Stimulated activated CD8-positive, alpha-beta memory T cell treated with anti-CD3 and anti-CD28 coated beads, Interleukin-12 subunit alpha, Interleukin-12 subunit beta, amount 100 ng/mL, for 4 hours (primary cell): ENCODE data around the gene OSBPL3.
"Not testable (repeated sequence)": the region's sequence is repeated elsewhere in the genome, so short reads cannot be mapped to it uniquely, and the experiment has no call there.

ENCODE experiments used
- DNase-seq: peaks from one replicate; pipeline ENCODE4 v3.0.0-alpha.2; 2020; ENCODE audit warnings: low read depth

The OSBPL3 gene

GRCh38 chr7:24797270-24797669 lies 182.7 kb downstream of the OSBPL3 start:
- DNase-seq = no peak

GRCh38 chr7:24795407-24795767 lies 184.6 kb downstream of the OSBPL3 start:
- no peak for DNase-seq

GRCh38 chr7:24794751-24795406 lies 185.1 kb downstream of the OSBPL3 start:
- DNase-seq = not testable (repeated sequence)

- DNase-seq = no peak
Measured at GRCh38 chr7:24793982-24794648, 185.9 kb downstream of the OSBPL3 start.

- DNase-seq = no peak
Measured at GRCh38 chr7:24788961-24789576, 190.9 kb downstream of the OSBPL3 start.

DNA sequence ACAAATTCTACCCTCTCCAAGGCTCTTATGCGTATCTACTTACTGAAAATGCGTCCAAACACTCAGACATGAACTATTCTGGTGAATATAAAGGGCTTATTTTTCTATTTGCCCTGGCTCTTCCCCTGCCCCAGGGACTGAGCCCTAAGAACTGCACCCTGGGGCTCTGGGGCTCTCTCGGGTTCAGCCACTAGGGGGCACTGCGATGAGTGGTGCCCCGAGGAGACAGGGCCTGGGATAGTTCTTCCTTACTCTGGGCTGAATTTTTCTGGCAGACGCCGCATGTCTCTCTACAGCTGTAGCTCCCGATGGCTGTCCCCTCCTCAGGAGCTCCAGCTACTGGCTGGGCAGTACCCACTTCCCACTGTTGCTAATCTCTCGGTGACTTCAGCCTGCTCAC lies 191.9 kb downstream of the OSBPL3 start:
- no peak for DNase-seq

DNA sequence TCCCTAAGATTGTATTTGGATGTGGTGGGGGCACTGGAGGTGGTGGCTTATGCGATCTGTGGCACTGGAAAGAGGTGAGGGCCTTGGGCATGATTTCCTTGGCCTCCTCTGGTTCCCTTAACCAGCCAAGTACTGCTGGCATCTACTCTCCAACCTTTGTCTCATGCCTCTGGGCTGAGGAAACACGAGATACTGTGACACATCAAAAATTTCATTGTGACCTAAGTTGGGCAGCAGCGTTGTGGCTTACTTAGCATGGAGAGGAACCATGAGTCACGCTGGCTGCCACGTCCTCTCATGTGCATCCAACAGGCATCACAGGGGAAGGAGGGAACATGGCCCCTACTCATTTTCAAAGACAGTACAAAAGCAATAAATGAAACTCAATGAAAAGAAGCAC lies 193.0 kb downstream of the OSBPL3 start:
- DNase-seq = no peak

DNA sequence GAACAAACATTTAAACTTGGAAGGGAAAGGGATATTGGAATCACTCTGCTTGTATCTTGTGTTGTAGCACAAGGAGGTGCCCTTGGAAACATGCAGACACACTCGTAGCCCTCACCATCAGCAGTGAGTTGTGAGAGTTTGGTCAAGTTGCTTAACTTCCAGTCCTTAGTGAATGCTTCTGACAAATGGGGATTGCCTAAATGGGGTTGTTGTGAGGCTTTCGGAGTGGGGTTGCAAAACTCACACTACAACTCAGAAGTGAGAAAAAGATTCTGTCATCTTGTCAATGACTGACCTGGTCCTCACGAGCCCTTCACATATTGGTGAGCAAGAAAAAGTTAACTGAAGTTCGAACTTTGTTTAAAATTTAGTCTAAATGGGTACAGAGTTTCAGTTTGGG lies 193.7 kb downstream of the OSBPL3 start:
- DNase-seq = no peak

DNA sequence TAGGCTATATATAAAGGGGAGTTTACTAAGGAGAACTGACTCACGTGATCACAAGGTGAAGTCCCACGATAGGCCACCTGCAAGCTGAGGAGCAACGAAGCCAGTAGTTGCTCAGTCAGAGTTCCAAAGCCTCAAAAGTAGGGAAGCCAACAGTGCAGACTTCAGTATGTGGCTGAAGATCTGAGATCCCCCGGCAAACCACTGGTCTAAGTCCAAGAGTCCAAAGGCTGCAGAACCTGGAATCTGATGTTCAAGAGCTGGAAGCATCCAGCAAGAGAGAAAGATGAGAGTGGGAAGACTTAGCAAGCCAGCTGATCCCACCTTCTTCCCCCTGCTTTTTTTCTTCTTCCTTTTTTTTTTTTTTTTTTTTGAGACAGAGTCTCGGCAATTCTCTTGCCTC lies 195.7 kb downstream of the OSBPL3 start:
- no peak for DNase-seq

- no peak for DNase-seq
Measured at GRCh38 chr7:24783698-24784097, 196.3 kb downstream of the OSBPL3 start.

- no peak for DNase-seq
Measured at GRCh38 chr7:24781106-24781505, 198.9 kb downstream of the OSBPL3 start.

GRCh38 chr7:24779283-24779655 lies 200.7 kb downstream of the OSBPL3 start:
- DNase-seq = no peak

GRCh38 chr7:24778543-24779282 lies 201.3 kb downstream of the OSBPL3 start:
- DNase-seq = no peak

DNA sequence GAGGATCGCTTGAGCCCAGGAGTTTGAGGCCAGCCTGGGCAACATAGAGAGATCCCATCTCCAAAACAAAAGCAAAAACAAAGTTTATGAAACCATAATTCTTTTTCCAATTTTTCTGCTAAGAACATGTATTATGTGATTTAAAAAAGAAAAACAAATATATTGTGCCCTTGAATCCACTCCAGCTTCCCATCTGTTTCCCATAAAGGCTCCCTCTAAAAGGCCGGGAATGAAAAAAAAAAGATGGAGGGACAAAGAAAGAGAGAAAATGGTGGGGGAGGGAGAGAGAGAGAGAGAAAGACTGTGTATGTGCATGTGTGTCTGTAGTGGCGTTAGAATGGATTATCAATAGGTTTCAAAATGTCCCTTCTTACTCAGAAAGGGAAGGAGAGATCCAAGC lies 202.2 kb downstream of the OSBPL3 start:
- no peak for DNase-seq

GRCh38 chr7:24773646-24774045 lies 206.3 kb downstream of the OSBPL3 start:
- DNase-seq = no peak

- no peak for DNase-seq
Measured at GRCh38 chr7:24769851-24770250, 210.1 kb downstream of the OSBPL3 start.

- no peak for DNase-seq
Measured at GRCh38 chr7:24769014-24769830, 210.8 kb downstream of the OSBPL3 start.

GRCh38 chr7:24767878-24768569 lies 212.0 kb downstream of the OSBPL3 start:
- no peak for DNase-seq

GRCh38 chr7:24764972-24765744 lies 214.8 kb downstream of the OSBPL3 start:
- no peak for DNase-seq

DNA sequence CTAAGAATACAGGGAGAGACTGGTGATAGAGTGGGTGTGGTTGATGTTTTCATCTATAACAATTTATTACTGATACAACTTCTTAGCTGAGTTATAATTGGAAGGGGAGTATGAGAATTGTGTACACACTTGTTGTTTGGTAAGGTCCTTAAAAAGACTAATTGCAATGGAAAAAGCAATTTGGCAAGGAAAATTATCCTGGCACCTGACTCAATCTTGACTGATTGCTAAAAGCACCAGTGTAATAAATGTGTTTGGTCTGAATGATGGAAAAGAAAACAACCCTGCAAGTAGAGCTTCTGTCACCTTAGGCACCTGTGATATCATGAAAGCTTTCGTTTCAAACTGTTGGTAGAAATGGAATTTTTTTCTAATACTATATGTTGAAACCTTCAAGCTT lies 216.0 kb downstream of the OSBPL3 start:
- no peak for DNase-seq
